Liver (tissue), 9 donors: Measurements from ENCODE around the gene TMEM43. TPM values are rescaled to one million over a fixed set of nuclear protein-coding genes. Genes with fewer than 3 reads are reported as not detected.

Experiments used
- DNase-seq: peaks from one replicate; pipeline ENCODE4 v3.0.0-alpha.2; 2017; ENCODE audit warnings: low spot score
- H3K27ac ChIP-seq, 2 donors: one replicate each; pipeline ENCODE4 v1.7.0; 2013; ENCODE audit warnings: inconsistent platforms in 2 of 2, low read length in 2 of 2, control low read depth in 1 of 2, low read depth in 1 of 2, mild to moderate bottlenecking in 1 of 2
- H3K27me3 ChIP-seq, 4 donors: one replicate each; pipeline versions ENCODE4 v1.6.1 to v1.7.0; 2013; ENCODE audit warnings: low read length in 3 of 4, inconsistent platforms in 1 of 4, mild to moderate bottlenecking in 1 of 4, moderate library complexity in 1 of 4; ENCODE audit not compliant: control insufficient read depth in 4 of 4, insufficient read depth in 4 of 4
- H3K36me3 ChIP-seq, 4 donors: one replicate each; pipeline versions ENCODE4 v1.6.1 to v1.7.0; 2013; ENCODE audit warnings: low read length in 3 of 4, mild to moderate bottlenecking in 3 of 4, low read depth in 1 of 4, moderate library complexity in 1 of 4; ENCODE audit not compliant: control insufficient read depth in 4 of 4, insufficient read depth in 3 of 4
- H3K4me1 ChIP-seq, 4 donors: one replicate each; pipeline versions ENCODE4 v1.6.1 to v1.7.0; 2013; ENCODE audit warnings: low read length in 3 of 4, mild to moderate bottlenecking in 3 of 4, moderate library complexity in 1 of 4; ENCODE audit not compliant: control insufficient read depth in 4 of 4, insufficient read depth in 4 of 4
- H3K4me3 ChIP-seq, 3 donors: one replicate each; pipeline versions ENCODE4 v1.6.1 to v1.7.0; 2013; ENCODE audit warnings: low read length in 3 of 3, control low read depth in 1 of 3, low read depth in 1 of 3, mild to moderate bottlenecking in 1 of 3
- H3K9ac ChIP-seq, 2 donors: one replicate each; pipeline ENCODE4 v1.7.0; 2013; ENCODE audit warnings: low read length in 2 of 2, mild to moderate bottlenecking in 2 of 2, moderate library complexity in 2 of 2, control low read depth in 1 of 2, low read depth in 1 of 2
- H3K9me3 ChIP-seq, 4 donors: one replicate each; pipeline versions ENCODE4 v1.6.1 to v1.7.0; 2013; ENCODE audit warnings: low read length in 3 of 4; ENCODE audit not compliant: control insufficient read depth in 4 of 4
- ATF3 ChIP-seq: IDR thresholded peaks from 2 replicates; pipeline ENCODE4 v1.6.1; 2016; ENCODE audit warnings: antibody characterized with exemption
- CTCF ChIP-seq: fragments of 150-350 bp; IDR thresholded peaks from 2 replicates; pipeline ENCODE4 v1.5.1; 2017; ENCODE audit warnings: improper control_type of control experiment, low read depth, low read length; ENCODE audit not compliant: missing input control
- EGR1 ChIP-seq, 2 donors: IDR thresholded peaks; 2 replicates each; pipeline ENCODE4 v1.6.1; 2016 to 2018; ENCODE audit warnings: antibody characterized with exemption in 2 of 2, low read depth in 2 of 2
- FOXA1 ChIP-seq: IDR thresholded peaks from 2 replicates; pipeline ENCODE4 v1.6.1; 2016; ENCODE audit warnings: antibody characterized with exemption
- FOXA2 ChIP-seq: IDR thresholded peaks from 2 replicates; pipeline ENCODE4 v1.6.1; 2016; ENCODE audit warnings: antibody characterized with exemption
- HNF4A ChIP-seq, 2 donors: conservative IDR thresholded peaks; 2 replicates each; pipeline ENCODE4 v1.6.1; 2016; ENCODE audit warnings: antibody characterized with exemption in 2 of 2, mild to moderate bottlenecking in 2 of 2
- NR2F2 ChIP-seq: IDR thresholded peaks from 2 replicates; pipeline ENCODE4 v1.6.1; 2016; ENCODE audit warnings: antibody characterized with exemption
- RXRA ChIP-seq, 2 donors: IDR thresholded peaks; 2 replicates each; pipeline ENCODE4 v1.6.1; 2017 to 2018; ENCODE audit warnings: antibody characterized with exemption in 2 of 2, mild to moderate bottlenecking in 1 of 2
- SP1 ChIP-seq: IDR thresholded peaks from 2 replicates; pipeline ENCODE4 v1.6.1; 2018; ENCODE audit warnings: antibody characterized with exemption, mild to moderate bottlenecking
- TAF1 ChIP-seq: conservative IDR thresholded peaks from 2 replicates; pipeline ENCODE4 v1.6.1; 2016; ENCODE audit warnings: antibody characterized with exemption, mild to moderate bottlenecking
- ZBTB33 ChIP-seq: IDR thresholded peaks from 2 replicates; pipeline ENCODE4 v1.6.1; 2016; ENCODE audit warnings: antibody characterized with exemption
- WGBS: extraction: QIAGEN DNeasy Blood & Tissue Kit; methylation state at CpG from one replicate; pipeline ENCODE4 v1.1.7; 2013; 5-methylcytosine and 5-hydroxymethylcytosine counted together
- polyA plus RNA-seq, 2 donors: library from polyadenylated mRNA; stranded (reverse) in 1 of 2; unstranded in 1 of 2; fragments of 200-250 nt in 1 of 2; fragments of >200 nt in 1 of 2; fragmentation: Nextera tagmentation in 1 of 2; extraction: Ambion mirVana in 1 of 2; gene quantifications; one replicate each; pipeline versions ENCODE4 v1.2.1 to v1.2.3, GENCODE V29; 2013 to 2015
- total RNA-seq, 2 donors: library from RNA; depleted of rRNA; stranded (reverse); fragments of >200 nt; gene quantifications; one replicate each; pipeline ENCODE4 v1.2.3, GENCODE V29; 2014
- donor health status: healthy.
- donor health status: healthy.
- donor health status: healthy.
- donor health status: healthy.
- donor health status: healthy.

The TMEM43 gene
- total and polyA plus RNA-seq, 4 donors, result 7.4 to 15.1 (median 13.5) TPM

- TF ChIP-seq RXRA (IDR thresholded peaks at IDR 0.05) (no peak), SP1 (no peak), FOXA1 (no peak)
- Histone ChIP-seq H3K27ac (peak overlapping the region; percentile 45 to 95), H3K9ac (peak overlapping the region; percentile 50 to 89), H3K4me1 (peaks cover 2 to 35% (median 29%) of the 10 kb centered on the region in 4 donors), H3K36me3 (peaks cover 2 to 22% (median 10%) of the 10 kb centered on the region in 4 donors), H3K9me3 (no peaks in the 10 kb centered on the region), H3K27me3 (no peaks in the 10 kb centered on the region), H3K4me3 (peak overlapping the region; percentile 71 to 90 (median 78))
- WGBS, result 6% methylated on average over 3 of the region's 3 CpGs
- no peak for DNase-seq
Measured at GRCh38 chr3:14179114-14179465, 54.2 kb downstream of the TMEM43 start.

DNA sequence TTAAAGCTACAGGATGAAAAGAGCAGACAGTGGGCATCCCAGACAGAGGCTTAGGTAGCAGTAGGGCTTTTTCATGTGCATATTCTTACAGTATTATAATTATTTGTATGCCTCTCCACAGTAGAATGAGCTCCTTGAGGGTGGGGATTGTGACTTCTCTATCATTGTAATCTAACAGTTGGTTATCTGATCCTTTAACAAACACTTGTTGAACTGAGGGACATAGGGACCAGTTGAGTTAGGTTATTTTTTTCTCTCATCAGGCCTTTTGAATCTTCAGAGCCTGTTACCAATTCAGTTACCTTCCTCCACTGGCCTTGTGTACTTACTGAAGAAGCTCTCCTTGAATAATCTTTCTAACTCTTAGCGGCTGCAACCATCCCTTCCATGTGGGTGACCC lies 54.9 kb downstream of the TMEM43 start:
- Histone ChIP-seq H3K4me3 (peak overlapping the region in 2 of 3 donors; percentile 71 to 78), H3K27me3 (no peaks in the 10 kb centered on the region), H3K36me3 (peaks cover 2 to 23% (median 11%) of the 10 kb centered on the region in 4 donors), H3K9me3 (no peaks in the 10 kb centered on the region), H3K27ac (no peak overlapping the region), H3K9ac (peak overlapping the region in 1 of 2 donors; percentile 50), H3K4me1 (peaks cover 2 to 35% (median 29%) of the 10 kb centered on the region in 4 donors)
- TF ChIP-seq TAF1 (no peak), CTCF (no peak), ATF3 (no peak), NR2F2 (no peak), FOXA1 (no peak), HNF4A (conservative IDR thresholded peaks at IDR 0.05) (no peak), ZBTB33 (no peak), FOXA2 (no peak), SP1 (no peak)
- 100% methylated on average over 1 of the region's 1 CpG for WGBS
- no peak for DNase-seq

GRCh38 chr3:14181253-14181652 lies 56.4 kb downstream of the TMEM43 start:
- Histone ChIP-seq H3K9ac (no peak overlapping the region), H3K36me3 (peaks cover 3 to 26% (median 19%) of the 10 kb centered on the region in 4 donors), H3K4me3 (no peak overlapping the region), H3K4me1 (peaks cover 2 to 29% (median 29%) of the 10 kb centered on the region in 4 donors), H3K27me3 (no peaks in the 10 kb centered on the region), H3K27ac (no peak overlapping the region), H3K9me3 (no peaks in the 10 kb centered on the region)
- WGBS, result 98% methylated on average over 3 of the region's 3 CpGs
- no peak for TF ChIP-seq EGR1 (IDR thresholded peaks at IDR 0.05; ENCODE audit: low read depth in 2 of 2)
- DNase-seq, result no peak
